ENCODE measurements around the gene ATP6V0B. TPM values are rescaled to one million over a fixed set of nuclear protein-coding genes. Genes with fewer than 3 reads are reported as not detected.

Gene ATP6V0B
- total and polyA plus RNA-seq, 2 of the 8 experiments (the other 6 are each of a cell fraction or from before 2014, with no cell fraction given) = 105 to 308 TPM

- peak; percentile 82 to 92; a peak in 2 of 4 replicates for TF ChIP-seq SIN3A (conservative IDR thresholded peaks at IDR 0.05 in 1 of 2, IDR thresholded peaks at IDR 0.05 in 1 of 2; ENCODE audit: low read depth in 1 of 2, low read length in 2 of 2)
- peak; percentile 86 for TF ChIP-seq TAF1 (IDR thresholded peaks at IDR 0.05; ENCODE audit: low read depth, low read length)
- TF ChIP-seq POLR2A (IDR thresholded peaks at IDR 0.05; ENCODE audit: control extremely low read depth in 1 of 2, low read depth in 2 of 2, low read length in 2 of 2) = no peak
- no peak for TF ChIP-seq CEBPB (IDR thresholded peaks at IDR 0.05; ENCODE audit: low read depth, low read length)
- TF ChIP-seq USF2 (IDR thresholded peaks at IDR 0.05; ENCODE audit: low read length) = peak; percentile 87
- no peak for TF ChIP-seq CTBP2 (IDR thresholded peaks at IDR 0.05; ENCODE audit: borderline replicate concordance, insufficient read depth, insufficient read length, low read length)
- TF ChIP-seq RFX5 (IDR thresholded peaks at IDR 0.05; ENCODE audit: borderline replicate concordance, low read depth, low read length) = 0 out of 2 replicates have a peak, but pooled peaks have one; percentile 3
These were observed 28.3 kb upstream of the ATP6V0B start, which contains the start of gene IPO13 (continued) for GRCh38 chr1:43946236-43947060.
